ENCODE data around the gene PKNOX2.

The PKNOX2 gene

DNA sequence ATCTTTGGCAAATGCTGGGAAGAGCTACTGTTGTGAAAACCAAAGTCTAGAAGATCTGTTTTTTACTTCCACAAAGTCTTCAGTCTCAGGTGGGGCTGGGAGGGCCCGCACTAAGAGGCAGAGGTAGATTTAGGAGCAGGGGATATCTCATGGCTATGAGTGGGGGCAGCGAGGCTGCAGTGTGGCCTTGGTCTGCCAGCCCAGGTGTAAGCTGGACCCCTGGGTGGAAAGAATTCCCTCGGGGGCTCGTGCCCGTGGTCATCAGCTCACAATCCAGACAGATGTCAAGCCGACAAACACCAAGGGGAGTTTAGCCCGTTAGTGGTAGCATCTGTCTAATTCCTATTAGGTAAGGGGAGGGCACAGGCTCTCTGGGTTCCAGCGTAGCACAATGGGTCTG, 9.0 kb downstream of the PKNOX2 start:
- DNase-seq (ENCODE audit: low read depth in 2 of 2) = no peak

DNA sequence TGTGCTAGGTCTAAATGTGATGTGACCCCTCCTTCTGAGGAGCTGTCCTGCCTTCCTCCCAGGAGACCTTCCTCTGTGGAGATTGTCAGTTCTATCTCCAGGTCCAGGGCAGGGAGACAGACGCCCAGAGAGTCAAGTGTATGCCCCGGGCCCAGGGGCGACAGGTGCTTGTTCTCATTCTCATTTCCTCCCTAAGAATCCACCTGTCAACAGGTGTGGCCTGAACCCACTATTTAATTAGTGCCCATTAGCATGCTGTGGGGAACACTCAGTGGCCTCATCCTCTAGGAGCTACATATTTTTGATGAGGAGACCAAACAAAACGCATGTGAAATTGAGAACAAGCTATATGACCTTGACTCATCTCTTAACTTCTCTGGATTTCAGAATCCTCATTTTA, 9.5 kb downstream of the PKNOX2 start:
- no peak for DNase-seq (ENCODE audit: low read depth in 2 of 2)

DNA sequence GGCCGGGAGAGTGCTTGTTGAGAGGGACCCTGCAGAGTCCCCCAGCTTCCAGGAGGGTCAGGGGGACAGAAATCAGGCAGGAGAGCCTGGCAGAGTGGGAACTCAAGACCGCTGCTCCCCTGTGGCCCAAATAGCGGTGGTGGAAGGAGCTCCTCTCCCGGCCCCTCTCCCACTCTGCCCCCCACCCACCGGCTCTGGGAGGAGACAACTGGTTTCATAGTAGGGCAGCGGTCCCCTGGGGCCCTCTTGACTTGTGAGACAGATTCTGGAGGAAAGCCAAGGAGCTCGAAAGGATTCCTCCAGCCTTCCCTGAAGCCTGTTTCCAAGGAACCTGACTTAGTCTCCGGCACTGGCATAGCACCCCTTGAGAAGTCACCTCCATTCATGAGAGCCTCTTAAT, 10.1 kb downstream of the PKNOX2 start:
- no peak for DNase-seq (ENCODE audit: low read depth in 2 of 2)

DNA sequence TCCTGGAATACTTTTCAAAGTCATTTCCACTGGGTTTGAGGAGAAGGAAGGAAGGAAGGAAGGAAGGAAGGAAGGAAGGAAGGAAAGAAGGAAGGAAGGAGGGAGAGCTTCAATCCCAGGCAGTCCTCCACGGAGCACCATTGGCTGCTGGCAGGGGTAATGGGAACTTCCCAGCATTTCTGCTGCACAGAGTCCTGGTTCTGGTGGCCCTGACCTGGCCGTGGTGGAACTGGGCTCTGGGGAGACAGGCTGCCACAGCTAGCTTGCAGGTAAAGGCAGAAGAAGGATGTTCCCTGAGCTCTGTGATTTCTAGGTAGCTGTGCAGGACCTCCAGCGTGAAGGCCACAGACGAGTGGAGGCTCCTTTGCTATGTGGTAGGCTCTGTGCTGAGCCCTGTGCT, 10.6 kb downstream of the PKNOX2 start:
- DNase-seq (ENCODE audit: low read depth in 2 of 2) = no peak

DNA sequence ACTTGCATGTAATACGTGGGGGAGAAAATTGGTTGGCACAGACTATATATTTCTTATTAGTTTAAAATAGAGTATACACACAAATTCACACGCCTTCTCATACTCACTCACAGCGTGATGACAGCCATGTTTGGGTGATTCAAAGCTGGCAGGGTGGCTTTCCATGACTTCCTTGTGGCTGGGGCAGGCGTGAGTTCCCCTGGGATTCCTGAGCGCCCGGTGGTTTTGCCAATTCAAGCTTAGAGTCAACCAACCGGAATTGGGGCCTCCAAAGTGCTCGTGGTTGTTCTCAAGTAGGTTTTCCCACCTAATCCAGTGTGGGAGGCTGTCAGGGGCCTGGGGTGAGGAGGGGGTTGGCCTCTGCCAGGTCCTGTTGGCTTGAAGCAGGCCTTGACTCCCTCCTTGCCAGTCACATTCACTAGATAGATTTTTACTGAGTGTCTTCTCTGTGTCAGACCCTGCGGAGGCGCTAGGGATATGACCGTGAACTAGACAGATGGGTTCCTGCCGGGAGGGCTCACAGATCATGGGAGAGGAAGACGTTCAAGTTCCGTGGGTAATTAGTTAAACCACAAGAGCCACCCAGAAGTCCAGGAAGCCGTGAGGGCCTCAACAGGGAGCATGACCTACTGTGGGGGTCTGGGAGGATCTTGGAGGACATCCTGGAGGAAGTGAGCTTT, 11.5 kb downstream of the PKNOX2 start:
- no peak for DNase-seq (ENCODE audit: low read depth in 2 of 2)

DNA sequence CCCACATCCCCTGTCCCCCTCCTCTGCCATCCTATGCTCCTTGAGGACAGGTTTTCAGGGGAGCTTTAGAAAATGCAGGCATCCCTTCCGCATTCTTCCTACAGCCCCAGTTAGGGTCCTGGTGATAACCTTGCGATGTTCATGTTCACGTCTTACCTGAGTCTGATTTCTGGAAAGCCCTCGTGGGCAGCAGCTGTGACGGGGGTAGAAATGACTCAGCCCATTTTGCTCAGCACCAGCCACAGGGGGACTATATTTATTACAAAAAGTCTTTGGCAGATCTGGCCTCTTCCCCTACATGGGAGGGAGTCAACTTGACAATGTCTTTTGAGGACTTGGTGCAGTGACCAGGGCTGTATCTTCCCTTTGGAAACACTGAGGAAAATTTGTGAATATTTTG, 12.3 kb downstream of the PKNOX2 start:
- DNase-seq (ENCODE audit: low read depth in 2 of 2) = no peak

DNA sequence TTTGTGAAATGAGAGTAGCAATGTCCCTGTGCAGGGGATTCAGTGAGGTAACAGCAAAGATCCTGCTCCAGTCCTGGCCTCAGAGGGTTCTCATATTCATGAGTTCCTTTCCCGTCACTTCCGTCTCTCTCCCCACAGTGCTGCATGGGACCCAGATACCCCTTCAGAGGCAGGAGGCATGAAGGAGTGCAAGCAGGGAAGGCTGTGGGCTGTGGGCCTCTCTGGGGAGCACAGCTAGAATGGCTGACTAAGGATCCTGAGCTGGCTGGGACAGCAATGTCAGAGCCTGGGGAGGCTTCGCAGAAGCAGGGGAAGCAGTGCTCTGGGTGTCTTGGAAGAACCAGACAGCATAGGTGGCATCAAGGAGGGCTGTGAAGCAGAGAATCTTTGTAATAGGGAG, 13.0 kb downstream of the PKNOX2 start:
- DNase-seq (ENCODE audit: low read depth in 2 of 2) = no peak

DNA sequence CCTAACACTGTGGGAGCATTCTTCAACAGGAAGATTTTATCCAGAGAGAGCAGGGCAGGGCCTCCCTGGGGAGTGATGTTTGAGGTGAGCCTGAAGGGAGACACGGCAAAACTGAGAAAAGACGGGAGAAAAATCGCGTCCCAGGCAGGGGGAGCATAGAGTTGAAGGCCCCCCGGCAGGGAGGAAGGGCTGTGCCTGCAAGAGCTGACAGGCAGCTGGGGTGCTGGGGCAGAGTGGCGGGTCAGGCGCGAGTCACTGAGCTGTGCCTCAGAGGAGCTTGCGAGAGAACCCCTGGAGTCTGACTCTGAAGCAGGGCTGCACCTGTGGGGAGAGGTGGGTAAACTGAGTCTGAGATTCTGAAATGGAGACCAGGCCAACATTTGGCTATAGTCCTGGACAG, 14.8 kb downstream of the PKNOX2 start:
- DNase-seq (ENCODE audit: low read depth in 2 of 2) = no peak

DNA sequence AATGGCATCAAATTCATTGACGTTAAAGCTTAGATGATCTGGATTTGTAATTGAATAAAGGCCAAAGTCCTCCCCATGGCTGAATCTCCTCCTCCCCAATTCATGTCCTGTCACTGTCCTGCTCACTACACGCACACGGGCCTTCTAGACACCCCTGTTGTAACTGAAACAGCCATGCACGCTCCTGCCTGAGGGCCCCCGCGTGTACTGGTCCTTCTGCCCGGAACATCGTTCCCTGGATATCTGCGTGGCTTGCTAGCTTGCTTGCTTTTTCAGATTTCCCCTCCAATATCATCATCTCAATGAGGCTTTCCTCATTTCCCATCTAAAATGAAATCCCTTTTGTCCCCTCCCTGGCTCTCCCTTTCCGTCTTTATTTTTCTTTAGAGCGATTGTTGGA, 15.3 kb downstream of the PKNOX2 start:
- no peak for DNase-seq (ENCODE audit: low read depth in 2 of 2)

DNA sequence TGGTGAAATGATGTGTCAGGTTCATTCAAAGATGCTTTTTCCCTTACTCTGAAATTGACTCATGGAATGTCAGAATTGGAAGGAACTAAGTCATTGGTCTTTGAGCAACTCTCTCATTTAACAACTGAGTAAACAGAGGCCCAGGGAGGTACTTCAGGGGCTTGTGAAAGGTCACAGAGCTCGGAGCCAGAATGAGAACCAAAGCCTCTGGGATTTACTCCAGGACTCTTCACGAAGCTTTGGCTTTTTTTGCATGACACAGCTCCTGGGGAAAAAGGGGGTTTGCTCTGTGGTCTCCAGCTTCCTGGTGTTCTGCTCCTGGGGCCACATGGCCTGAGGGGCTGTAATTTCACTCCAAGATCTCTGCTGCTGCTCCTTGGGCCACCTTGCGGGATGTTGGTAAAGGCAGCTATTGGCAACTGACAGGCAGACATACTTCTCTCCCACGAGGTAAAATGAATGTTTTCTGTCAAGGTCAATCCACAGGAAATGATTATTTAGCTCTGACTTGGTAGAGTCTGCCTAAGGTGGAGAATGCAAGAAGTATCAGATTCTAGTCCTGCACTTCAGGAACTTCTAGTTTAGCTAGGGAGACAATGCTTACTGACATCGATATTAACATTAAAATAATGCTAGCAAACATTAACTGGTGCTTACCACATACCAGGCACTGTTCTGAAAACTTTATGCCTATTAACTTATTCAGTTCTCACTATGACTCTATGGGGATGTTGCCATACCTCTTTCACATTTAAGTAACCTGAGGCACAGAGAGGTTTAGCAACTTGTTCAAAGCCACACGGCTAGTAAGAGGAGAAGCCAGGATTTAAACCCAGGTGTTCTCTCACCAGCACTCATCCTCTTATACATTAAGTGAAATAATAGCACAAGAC, 16.1 kb downstream of the PKNOX2 start:
- DNase-seq (ENCODE audit: low read depth in 2 of 2) = no peak

DNA sequence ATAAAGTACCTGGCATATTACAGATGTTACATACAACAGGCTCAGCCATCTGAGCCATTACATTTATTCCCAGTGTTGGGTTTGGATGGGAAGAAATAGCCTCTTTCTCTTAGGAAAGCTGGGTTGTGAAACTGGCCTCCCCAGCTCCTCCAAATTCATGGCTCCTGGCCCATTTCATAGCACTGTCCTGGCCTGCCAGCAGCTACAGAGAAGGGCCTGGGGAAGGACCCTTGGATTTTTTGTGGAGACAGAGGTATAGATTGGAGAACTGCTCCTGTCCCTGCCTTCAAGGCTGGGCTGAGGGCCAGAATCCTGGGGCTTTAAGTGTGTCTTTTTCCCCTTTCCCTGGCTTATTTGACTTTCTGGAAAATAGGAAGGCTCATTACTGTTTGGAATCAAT, 18.0 kb downstream of the PKNOX2 start:
- no peak for DNase-seq (ENCODE audit: low read depth in 2 of 2)

DNA sequence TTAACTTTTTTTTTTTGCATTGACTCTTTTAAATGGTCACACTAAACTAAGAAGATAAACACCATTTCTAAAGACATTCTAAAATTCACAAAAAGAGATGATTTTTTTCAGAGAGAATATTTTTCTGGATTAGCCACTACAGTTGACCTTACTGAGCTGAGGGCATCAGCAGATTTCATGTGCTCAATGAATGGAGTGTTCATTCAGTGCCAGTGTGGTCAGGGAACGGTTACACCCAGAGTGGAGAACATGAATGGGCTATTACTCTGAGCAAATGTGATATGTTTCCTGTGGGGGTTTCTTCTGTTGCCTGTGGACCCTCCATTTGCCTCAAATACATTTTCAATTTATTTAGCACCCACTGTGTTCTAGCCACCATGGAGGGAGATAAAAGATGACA, 19.1 kb downstream of the PKNOX2 start:
- DNase-seq (ENCODE audit: low read depth in 2 of 2) = no peak

DNA sequence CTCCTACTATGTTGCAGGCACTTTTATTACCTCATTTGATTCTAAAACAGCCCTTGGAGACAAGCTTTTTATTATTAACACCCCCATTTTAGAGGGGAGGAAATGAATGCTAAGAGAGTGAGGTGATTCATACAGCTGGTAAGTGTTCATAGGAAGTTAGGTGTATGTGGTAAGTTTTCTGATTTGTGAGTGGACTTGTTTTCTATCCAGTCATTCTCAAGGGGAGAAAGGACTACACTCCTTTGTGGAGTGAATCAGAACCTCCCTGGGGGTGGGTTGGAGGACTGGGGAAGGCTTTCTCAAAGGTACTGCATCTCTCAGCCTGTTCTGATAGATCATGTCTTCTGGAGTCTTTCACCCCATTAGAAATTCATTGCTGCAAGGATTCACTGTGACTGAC, 23.5 kb downstream of the PKNOX2 start:
- no peak for DNase-seq (ENCODE audit: low read depth in 2 of 2)

DNA sequence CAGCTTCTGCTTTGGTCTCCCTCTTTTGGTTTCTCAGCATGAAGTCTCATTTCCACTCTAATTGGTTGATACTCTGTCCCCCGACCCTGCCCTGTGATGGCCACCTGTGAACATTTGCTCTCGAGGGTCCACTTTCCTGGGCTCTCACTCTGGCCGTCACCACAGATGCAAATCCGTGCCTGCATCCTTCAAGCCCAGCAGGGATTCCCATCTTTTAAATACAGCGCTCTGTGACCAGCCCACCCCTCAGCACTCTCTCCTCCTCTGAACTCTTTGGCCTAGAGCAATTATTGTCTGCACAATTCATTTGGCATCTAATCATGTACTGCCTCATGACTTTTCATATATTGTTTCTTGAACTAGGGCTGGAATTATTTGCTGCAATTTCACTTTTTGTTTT, 26.0 kb downstream of the PKNOX2 start:
- DNase-seq (ENCODE audit: low read depth in 2 of 2) = no peak

DNA sequence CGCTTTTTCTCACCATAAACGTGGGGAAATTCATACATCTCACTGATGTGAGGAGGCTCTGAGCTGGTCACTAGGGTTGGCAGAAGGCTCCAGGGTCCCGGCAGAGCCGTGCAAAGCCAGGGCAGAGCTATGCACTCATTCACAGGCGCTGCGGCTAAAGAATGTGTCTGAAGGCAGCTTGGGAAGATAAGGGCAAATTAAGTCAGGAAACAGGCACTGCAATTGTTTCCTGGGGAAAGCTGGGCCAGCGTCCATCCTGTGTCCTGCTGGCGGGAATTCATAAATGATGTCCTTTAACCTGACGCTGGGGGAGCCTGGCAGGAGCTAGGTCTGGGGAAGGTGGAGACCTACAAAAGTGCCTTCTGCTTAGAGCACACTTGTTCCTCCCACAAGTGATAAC, 27.6 kb downstream of the PKNOX2 start:
- DNase-seq (ENCODE audit: low read depth in 2 of 2) = no peak

DNA sequence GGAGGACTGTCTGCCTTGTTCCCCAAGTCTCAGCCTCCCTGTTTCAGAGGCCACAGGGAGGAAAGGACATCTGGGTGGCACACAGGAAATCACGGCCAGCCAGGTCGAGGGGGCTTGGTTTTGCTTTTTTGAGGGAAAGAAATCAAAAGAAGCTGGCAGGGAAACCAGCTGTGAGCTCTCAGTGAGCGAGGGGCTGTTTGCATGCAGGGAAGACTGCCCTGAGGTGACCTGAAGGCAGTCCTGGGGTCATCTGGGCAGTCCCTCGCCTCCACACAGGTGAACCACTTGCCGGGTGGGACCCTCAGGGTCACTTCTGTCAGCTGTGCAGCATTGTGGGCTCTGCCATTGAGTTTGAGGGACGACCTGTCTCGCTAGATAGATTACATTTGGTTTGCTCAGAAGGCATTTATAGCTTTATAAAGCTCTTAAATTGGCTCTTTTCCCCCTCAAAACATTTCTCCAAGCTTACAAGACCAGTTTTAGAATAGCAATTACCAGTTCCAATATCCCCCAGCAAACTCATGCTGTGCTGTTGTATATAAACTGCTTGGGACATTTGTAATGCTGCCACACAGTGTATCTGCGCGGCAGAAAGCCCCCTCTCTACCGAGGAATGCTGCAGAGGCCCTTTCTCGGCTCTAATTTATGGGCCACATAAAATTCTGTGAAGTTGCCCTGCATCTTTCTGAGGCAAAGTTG, 28.3 kb downstream of the PKNOX2 start:
- DNase-seq (ENCODE audit: low read depth in 2 of 2) = no peak

DNA sequence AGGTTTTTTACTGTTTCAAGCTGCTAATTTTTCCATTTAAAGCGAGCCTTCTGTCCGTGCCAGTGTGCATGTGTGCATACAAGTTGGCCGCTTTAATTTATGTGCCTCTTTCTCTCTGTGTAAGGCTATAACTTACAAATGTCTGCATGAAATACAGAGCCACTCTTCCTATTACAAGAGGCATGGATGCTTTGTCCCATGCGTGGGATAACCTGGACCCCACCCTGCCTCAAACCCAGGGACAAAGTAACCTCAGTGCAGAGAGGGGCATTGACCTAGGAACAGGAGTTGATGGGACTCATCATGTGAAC, 28.8 kb downstream of the PKNOX2 start:
- no peak for DNase-seq (ENCODE audit: low read depth in 2 of 2)

DNA sequence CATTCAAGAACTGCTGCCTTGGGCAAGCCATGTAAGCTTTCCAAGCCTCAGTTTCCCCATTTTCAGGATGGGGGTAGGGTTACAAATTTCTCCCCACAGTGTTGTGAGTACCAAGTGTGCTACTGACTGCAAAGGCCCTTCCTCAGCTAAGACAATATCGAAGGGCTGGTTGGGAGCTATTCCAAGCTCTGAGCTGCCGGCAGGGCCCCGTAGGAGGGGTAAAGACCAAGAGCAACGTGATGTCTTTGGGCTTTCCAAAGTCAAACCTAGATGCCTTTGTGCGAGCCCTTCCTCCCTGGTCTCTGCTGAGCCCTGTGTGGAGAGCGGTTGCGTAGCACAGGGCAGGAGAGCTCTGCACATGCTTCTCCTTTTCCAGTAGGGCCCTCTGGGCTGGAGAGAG, 29.3 kb downstream of the PKNOX2 start:
- DNase-seq (ENCODE audit: low read depth in 2 of 2) = no peak

DNA sequence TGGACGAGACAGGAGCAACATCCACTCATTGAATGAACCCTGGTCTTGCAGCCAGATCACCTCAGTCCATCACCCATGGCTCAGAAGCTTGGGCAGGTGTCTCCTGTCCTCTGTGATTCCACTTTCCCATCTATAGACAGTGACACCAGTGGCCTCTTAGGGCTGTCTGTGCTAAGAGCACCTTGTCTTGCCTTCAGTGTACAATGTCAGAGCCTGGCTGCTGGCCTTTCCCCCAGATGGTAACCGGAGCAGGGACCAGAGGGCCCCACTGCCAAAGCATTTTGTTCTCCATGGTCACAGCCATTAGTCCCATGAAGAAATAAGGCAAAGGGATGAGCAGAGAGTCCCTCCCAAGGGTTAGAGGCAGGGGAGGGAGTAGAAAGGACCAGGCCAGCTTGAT, 35.4 kb downstream of the PKNOX2 start:
- DNase-seq (ENCODE audit: low read depth in 2 of 2) = no peak

DNA sequence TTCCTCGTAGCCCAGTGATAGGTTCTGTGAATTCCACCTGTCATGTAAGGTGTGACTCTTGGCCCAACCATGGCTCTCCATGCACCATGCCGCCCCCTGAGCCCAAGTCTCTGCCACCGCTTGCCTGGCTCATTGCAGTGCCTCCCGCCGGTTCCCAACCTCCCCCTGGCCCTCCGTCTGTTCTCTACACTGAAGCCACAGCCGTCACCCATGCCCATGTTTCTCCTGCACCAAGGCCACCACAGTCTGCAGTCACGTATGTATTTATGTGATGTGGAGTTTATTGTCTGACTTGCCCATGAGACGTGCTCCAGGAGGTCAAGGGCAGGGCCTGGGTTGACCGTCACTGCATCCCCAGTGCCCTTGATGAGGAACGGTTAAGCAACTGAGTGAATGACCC, 35.9 kb downstream of the PKNOX2 start:
- DNase-seq (ENCODE audit: low read depth in 2 of 2) = no peak

DNA sequence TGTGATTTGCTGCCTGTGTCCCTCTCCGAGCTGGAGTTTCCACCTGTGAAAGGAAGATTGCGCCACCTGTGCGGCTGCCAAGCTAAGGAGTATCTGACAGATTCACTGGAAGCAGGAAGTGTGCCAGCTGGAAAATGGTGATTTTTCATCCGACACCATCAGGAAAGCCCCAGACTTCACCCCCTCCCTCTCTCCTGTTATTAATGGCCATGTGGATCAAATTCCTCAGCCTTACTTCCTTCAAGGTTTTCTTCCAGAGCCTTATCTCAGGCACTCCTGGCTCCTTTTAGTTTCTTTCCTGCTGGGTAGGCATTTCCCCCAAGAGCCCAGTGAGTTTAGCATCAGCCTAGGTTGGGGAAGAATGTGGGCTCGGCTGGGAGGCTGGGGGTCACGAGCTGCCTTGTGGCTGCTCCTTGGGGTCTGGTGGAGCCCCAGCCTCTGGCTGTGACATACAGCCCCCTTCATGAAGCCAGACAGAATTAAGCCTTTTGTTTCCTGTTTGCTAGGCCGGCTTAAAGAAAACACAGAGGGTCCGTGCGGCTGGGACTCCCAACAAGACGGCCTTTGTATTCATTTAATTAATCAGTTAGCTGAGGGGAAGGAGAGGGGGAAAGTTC, 37.1 kb downstream of the PKNOX2 start:
- no peak for DNase-seq (ENCODE audit: low read depth in 2 of 2)

DNA sequence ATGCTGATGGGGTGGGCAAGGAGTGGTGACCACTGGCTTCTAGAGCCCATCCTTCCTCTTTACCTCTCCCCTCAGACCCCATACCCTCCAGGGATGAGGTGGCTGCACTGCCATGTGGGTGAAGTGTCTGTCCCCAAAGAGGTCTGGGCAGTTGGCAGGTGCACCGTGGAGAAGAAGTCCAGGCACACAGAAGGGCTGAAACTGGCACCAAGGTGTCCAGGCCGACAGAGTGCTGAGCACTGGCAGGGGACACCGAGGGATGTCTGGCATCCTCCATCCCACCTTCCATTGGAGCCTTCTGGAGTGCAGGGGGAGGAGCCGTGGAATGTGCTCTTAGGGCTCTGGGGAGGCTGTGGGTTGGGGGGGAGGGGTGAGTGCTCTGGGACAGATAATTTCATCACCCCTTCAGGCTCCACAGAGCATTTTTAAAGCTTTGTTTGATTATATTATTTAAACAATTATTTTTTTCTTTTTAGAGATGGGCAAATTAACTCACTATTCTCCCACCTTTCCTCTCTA, 37.9 kb downstream of the PKNOX2 start:
- DNase-seq (ENCODE audit: low read depth in 2 of 2) = no peak
